CD4-positive, alpha-beta T cell treated with Interleukin-15 for 4 hours (primary cell): ENCODE measurements around the gene CTU2.

Experiments
- DNase-seq: peaks from one replicate; pipeline ENCODE4 v3.0.0-alpha.2; 2020; ENCODE audit warnings: low spot score

The CTU2 gene

DNA sequence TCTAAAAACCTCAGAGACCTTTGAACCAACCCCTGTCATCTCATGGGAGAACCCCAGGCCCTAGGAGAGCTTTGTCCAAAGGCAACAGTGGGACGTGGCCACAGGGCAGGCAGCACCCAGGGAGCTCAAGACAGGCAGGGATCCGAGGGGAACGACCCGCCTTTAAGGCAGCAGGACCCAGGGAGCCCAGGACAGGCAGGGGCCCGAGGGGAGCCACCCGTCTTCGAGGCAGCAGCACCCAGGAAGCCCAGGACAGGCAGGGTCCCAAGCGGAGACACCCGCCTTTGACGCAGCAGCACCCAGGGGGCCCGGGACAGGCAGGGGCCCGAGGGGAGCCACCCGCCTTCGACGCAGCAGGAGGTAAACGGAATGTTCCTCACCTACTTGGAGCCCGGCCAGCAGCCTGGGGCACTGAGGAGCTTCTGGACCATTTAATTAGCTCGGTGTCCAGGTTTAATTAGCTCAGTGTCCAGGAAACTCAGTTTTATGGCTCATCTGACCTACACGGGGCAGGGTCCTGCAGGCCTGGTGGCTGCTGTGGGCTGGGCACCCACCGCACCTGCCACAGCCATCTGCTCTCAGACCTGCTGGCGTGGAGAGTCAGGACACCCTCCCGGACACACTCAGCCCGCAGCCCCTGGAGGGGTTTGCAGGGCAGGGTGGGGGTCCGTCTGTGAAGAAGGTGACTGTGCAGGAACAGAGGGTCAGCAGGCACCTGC lies 54.3 kb downstream of the CTU2 start:
- no peak for DNase-seq

DNA sequence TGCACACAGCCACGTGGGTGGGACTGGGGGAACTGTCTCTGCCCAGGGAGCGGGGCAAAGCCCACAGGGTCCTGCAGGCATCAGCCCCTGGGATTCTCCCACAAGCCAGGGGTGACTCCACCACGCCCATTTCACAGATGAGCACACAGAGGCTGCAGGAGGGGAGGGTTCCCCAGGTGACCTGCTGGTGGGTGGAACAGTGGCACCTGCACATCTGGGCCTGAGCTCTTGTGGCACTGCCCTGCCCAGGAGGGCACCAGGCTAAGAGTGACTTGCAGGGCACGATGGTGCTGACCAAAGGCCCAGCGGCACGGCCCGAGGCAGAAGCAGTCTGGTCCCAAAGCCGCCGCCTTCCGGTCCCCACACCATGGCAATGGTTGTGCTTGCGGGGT lies 54.8 kb downstream of the CTU2 start:
- no peak for DNase-seq

GRCh38 chr16:88761830-88762229 lies 55.5 kb downstream of the CTU2 start:
- no peak for DNase-seq

- no peak for DNase-seq
Observed at GRCh38 chr16:88762258-88762870, 56.1 kb downstream of the CTU2 start.

DNA sequence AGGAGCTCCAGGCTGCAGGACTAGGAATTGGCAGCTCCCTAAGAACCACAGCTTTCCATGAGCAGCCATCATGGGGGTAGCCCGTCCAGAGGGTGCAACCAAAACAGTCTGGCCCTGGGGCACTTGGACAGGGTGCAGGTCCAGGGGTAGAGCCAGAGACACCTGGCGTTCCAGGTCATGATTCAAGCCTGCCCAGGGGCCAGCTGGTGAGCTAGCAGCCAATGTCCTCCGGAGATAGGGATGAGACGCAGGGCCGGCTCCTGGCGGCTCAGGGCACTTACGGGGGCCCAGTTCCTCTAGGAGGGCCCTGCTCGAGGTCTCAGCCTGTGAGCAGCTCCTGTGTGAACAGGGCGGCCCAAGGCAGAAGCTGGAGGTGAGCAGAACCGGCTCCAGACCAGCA lies 56.6 kb downstream of the CTU2 start:
- no peak for DNase-seq

DNA sequence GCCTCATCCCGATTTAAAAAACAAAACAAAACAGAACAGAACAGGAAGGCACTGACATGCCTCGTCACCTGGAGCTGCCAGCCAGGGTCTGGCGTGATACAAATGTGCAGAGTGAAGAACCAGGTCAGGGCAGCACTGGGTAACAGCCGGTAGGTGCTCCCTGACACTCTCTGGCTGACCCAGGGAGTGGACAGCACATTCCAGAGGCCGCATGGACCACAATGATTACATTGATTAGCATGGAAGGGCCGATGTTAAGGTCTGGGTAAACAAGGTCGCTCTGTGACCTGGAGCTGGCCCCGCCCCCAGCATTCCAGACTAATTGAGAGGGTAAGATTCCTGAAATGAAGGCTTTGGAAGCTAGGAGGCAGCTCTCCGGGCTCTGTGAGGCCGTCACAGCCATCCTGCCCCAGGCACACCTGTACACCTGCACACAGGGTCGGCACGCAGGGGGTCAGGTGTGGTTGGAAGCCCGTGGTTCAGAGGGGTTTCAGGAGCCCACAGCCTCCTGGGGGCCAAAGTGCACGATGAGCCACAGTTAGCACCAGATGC lies 57.3 kb downstream of the CTU2 start:
- DNase-seq: no peak

GRCh38 chr16:88764080-88764479 lies 57.8 kb downstream of the CTU2 start:
- DNase-seq: no peak

DNA sequence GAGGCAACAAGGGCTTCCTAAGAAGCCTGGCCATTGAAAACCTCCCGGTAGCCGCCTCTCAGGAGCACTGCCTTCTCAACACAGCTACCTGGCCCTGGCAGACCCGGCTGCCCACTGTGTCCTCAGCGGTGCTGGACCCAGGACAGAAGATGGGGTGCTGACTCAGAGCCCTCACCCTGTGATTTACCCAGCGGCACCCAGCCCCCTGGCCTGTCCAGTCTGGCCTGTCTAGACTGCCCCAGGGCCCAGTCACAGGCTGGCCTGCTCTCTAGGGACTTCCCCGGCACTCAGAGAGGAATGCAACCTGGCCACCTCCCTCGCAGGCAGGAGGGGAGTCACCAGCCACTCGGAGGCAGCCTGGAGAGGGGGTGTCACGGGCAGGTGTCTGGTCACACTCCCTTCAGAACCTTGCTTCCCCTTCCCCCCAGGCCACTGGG lies 58.6 kb downstream of the CTU2 start:
- DNase-seq: no peak
